IPS-NIHi11 (cell line): ENCODE data around the gene OS9.

Source experiments
- DNase-seq: peaks from one replicate; pipeline ENCODE4 v3.0.0; 2012; ENCODE audit warnings: mixed read lengths, low spot score

Gene OS9

DNA sequence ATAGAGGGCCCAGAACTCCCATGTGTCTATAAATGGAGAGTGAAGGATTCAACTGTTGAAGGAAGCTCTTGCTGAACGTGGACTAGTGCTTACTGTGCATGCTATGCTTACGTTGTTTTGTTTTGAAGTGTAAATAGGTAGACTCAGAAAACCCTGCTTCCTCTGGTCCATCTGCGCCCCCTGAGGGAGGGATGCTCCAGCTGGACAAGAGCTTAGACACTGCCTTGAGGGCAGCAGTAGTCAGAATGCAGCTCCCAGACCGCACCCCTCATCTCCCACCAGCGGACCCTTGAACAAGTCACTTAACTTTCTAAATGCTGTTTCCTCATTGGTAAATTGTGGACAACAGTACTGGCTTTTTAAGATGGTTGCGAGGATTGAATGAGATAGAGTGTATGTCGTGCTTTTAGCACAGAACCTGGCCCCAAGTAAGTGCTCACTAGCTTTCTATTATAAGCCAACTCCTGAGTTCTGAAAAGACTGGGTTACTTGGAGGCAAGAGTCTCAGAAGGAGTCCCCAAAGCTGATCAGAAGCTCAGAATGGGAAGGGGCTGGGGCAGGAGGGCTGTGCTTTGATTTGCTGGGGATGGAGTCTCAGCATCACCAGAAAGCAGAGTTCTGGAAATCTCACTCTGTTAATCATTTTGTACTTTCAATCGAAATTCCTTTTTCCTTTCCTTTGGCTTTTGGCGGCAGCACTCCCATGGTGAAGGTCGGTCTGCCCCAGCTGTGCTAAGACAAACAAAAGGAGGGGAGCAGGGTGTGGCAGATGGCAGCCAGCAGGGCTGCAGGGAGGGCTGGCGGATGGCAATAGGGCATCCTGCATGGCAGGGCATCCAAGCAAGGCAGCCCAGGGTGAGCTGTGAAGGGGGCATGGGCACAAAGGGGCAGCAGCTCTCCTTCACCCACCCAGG lies 29.0 kb downstream of the OS9 start:
- DNase-seq = no peak

DNA sequence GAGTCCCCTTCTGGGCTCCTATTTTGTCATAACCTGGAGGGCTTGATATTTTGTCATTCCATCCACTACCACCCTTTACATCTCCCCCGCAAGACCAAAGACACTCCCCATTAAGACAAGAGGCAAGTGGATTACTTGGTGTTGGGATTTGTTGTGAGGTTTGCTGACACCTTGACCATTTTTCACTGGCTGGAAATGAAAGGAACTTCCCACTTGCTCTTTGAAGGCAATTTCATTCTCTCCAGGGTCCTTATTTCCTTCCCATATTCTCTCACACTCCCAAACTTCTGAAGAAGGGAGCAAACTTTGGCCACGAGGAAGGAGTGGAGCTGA lies 29.7 kb downstream of the OS9 start:
- no peak for DNase-seq

DNA sequence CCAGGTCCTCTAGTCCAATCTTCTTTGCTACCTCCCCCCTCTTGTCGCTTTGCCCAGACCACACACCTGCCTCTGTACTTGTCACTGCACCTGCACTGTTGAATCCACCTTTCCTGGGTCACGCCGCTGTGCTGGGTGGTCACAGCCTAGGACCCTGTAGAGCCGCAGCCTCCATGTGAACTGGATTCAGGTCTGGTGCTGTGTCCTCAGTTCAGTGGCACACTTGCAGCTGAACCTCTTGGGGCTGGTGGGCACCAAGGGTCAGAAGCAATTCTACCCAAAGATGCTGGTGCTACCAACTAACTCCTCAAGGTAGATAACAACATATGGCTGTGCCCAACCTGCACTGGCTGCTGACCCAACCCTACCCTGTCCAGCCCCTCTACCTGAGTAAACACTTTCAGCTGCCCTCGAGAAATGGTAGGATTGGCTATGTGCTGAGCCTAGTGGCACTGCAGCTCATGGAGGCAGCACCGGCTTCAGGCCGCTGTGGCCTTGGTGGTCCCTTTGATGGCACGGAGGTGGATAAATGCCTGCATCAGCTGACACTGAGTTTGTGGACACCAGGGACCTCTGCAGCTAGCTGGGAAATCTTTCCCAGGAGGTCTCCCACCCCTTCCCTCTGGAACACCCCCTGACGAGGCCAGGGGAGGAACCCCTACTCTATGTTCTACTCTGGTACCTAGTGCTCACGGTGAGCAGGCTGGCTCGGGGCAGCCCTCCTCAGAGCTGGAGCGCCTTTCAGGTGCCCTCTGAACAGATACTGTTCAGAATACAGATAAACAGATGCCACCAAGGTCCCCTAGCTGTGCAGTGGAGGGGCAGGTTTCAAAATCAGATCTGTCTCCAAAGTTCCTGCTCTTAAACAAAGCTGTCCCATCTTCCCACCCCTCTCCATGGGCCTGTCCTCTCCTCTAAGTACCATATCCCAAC lies 30.3 kb downstream of the OS9 start:
- no peak for DNase-seq

DNA sequence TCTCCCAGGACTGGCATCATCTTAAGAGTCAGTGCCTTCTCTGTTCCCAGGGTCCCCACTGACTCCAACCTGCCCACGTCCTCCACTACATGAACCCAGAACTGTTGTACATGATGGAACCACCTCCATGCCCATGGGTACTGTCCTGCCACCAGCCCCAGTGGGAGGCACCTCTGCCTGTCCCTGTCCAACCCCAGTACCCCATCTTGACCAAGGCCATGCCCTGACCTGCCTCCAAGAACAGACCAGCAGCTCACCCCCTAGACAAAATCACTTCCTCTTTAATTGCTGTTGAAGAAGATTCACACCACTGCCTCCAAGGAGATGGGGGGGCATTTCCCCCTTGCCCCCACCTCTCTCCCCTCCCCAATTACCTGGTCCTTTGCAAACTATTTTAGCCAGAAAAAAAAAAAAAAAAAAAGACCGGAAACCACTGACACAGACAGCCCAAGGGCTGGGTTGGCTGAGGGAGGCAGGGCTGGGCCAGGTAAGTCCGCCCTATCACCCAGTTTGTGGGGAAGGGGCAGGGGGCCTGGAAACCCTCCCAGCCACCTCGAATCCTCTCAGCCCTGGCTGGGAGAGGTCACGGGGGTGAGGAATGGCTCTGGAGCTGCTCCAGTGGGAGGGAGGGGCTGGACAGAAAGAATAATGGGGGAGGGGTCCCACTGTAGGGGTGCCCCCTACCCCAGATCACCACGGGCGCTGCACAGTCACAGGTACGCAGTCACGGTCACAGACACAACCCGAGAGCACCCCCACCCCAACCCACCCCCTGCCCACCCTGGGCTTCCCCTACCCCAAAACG lies 31.2 kb downstream of the OS9 start:
- no peak for DNase-seq

DNA sequence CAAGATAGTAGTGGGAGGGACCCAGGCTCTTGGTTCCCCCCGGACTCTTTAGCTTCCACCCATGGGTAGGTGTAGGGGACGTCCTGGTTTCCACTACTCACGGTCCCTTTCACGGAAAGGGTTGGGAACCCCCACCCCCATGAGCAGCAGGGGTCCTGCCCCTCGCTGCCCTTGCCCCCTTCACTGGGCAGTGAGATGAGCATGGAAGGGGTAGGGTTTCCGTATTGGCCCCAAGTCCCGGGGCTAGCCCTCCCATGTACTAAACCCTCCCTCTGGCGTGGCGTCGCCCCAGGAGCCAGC lies 31.9 kb downstream of the OS9 start:
- no peak for DNase-seq

DNA sequence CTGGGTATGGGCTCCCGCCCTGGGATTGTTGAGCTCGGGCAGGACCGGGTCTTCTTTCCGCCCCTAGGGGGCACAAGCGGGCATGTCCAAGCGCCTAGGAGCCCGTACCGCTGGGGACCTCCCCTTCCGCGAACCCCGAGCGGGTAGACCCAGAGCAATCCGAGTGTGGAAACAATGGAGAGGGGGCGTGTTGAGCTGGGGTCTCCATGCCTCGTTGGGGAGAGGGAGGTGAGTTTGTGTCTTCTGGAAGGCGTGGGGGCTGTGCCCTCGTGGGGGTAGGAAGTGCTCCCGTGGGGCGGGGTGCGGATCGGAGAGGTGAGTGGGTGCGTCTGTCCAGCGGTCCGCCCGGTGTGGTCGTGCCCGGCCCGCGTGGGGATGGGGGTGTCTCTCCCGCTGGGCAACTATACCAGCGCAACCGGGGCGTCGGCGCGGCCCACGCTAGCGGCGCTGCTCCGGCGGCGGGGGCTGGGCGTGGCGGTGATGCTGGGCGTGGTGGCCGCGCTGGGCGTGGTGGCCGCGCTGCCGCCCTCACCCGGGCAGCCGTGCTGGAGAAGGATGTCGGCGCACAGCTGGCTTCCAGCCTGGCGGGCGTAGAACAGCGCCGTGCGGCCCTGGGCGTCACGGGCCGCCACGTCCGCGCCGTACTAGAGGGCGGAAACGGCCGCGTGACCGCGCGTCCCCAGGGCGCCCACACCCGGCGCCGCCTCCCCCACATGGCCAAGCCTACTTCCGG lies 32.4 kb downstream of the OS9 start:
- peak; percentile 99 for DNase-seq

DNA sequence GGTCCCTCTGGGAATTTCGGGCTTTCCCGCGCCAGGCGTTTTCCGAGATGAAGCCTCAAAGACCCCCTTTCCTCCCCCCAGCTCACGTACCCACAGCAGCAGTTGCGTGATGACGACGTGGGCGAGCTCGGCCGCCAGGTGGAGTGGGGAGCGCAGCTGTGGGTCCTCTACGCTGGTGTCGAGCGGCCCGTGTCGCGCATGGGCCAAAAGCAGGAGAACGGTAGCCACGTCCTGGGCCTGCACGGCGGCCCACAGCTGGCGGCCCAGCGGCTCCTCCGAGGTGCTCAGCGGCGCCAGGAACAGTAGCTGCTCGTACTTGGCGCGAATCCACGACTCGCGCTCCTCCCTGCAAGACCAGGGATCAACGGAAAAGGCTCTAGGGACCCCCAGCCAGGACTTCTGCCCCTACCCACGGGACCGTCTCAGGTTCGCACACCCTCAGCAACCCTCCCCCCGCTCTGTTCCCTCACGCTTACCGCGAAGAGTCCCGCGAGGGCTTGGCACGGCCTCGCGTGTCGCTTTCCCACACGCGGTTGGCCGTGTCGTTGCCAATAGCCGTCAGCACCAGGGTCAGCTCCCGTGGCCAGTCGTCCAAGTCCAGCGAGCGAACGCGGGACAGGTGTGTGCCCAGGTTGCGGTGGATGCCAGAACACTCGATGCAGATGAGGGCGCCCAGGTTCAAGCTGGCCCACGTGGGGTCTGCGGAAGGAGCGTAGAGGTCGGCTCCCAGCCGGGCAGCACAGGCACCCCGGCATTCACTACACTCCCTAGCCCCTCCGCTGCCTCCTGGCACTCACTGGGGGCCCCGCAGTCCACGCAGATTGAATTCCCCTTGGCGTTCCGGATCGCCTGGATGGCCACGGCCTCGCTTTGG lies 33.2 kb downstream of the OS9 start:
- DNase-seq = peak; percentile 59

DNA sequence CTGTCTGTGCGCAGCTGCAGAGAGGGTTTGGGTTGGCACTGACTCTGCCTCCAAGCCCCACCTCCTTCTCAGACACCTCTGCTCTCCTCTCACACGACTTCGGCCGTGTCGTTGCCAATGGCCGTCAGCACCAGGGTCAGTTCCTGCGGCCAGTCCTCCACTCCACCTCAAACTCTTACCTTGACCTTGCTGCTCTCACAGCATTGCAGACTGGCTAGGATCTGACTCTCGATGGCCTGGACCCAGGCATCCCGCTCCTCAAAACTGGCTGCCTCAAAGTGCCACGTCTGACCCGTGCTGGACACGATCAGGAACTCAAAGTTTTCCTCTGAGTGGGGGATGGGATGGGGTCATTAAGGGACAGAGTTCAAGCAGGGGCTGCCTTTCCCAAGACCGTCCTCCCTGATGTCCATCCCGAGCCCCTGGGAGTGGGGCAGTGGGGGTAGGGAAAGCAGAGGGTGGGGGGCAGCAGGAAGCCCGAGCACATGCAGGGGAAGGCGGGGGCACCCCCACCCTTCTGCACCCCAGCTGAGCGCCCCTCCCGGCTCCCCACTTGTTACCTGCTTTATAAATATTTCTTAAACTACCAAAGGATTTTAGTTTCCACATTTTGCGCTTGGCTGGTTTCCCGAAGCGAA lies 33.9 kb downstream of the OS9 start:
- DNase-seq = peak; percentile 85

DNA sequence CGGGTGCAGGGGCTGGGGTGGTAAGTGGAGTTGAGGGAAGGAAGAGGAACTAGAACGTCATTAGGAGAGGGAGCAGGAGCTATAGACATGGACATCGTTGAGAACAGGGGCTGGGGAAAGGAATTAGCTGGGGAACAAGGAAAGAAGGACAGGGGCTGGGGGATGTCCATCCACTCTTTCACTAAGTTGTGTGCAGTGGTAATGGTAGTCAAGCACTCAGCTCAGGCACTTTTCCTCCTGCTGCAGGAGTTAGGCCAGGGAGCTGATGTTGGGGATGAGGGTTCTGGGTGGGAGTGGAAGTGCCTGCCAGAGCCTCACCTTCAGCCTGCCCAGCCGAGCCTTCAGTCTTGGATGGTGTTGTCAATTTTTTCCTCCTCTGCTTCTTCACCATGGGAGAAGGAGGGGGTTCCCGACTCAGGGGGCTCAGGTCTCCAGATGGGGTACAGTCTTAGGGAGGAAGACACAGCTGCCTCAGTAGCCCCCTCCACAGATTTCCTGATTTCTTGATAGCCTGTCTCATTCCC lies 35.5 kb downstream of the OS9 start:
- DNase-seq = no peak

DNA sequence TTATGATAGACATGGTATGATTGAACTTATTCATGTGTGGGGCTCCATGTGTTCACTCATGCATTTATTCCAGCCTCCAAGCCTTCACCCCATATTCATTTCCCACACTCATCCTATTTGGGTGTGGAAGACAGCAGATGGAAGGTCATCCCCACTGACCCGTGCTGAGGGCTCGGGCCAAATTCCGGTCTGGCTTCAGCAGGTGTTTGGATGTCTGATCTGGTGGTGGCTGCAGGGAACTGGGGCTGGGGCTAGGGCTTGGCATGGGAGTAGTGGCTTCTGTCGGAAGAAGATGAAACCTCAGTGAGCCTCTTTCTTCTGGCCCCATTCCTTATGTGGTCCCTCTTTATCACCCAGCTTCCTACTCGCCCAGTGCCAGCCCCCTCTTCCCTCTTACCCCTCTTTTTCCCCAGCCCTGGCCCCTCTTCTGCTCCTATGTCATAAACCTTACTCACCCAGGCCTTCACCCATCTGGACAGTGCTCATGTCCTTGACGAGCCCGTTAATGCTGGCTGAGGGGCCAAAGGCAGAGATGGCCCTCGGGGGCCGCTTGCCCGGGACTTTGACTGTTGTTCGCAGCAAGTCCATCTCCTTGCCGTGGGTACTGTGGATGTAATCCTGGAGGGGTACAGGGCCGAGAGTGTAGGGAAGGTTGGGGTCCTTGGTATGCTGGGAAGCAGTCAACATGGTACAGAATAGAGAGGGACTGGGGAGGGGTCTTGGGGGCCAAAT lies 36.6 kb downstream of the OS9 start:
- no peak for DNase-seq

DNA sequence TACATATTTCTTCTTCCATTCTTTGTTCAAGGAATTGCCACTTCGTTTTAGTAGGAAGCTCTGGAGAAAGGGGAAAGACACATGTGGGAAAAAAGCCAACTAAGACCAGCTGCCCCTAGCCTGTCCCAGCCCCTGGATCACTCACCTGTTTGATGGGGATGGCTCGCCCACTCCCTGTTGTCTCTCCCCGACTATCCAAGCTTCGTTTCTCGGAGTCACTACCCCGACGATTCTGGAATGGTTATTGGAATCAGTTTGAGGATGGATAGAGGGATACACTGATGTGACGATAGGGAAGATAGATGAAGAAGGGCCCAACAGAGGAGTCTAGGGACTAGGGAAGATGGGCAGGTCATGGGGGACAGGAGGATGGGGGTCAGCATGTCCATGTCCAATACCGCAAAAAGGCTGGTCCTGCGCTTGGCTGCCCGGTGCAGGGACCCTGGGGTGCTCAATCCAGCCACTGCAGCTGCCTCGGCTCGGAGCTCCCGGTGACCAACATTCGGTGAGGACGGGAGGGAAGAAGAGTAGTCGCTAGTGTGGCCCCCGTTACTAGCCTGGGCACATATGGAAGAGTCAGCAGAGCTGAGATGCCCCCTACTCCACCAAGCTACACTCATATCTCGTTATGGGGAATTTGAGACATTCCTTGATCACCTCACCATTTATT lies 37.6 kb downstream of the OS9 start:
- DNase-seq = no peak

DNA sequence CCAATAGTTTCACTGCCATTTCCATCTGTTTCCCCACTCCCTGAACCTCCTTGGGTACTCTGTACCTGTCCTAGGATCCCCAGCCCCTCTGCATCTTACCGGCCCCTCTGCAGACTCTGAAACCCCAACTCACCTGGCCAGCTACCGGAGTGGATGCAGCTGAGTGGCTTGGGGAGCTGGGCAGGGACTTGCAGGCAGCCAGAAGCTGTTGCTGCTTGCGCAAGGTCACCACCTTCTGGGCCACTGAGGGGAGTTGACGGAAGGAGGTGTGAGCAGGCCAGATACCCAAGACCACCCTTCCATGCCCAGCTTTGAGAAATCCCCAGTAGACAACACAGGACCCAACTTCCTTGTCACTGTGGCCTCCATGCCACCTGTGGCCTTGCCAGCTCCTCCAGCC lies 38.3 kb downstream of the OS9 start:
- DNase-seq = no peak

DNA sequence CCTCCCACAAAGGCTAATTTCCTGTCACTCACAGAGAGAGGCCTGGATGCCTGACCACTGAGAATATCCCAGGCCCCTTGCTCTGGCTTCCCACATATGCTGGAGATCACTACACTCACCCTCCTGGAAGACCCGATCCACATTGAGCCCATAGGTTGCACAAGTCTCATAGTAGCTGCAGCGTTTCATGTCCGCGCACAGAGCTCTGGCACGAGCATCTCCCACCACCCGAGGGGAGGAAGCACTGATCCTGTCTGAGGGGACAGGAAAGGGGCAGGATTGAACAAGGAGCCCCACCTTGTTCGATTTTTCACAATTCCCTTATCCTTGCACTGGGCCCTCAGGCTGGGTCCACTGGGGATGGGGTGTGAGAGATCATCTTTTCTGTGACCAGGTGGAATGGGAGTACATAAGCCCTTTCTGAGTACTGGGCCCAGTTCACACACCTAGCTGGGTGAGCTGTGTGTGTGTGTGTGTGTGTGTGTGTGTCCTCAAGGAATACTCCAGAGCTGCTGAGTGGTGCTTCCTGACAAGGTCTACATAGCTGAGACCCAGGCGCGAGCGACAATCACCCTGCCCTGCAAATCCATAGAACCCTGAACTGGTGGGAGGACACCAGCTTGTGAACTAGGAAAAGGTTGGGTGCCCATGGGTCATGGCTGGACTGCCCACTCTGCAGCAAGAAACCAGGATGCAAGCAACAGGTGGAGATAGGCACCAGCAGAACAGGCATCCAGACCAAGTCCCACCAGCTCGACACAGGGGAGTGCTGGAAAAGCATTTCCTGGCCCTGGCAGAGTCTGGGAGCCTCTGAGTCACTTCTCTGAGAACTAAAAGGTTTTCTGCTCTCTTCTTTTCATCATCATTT lies 39.0 kb downstream of the OS9 start:
- DNase-seq = no peak

DNA sequence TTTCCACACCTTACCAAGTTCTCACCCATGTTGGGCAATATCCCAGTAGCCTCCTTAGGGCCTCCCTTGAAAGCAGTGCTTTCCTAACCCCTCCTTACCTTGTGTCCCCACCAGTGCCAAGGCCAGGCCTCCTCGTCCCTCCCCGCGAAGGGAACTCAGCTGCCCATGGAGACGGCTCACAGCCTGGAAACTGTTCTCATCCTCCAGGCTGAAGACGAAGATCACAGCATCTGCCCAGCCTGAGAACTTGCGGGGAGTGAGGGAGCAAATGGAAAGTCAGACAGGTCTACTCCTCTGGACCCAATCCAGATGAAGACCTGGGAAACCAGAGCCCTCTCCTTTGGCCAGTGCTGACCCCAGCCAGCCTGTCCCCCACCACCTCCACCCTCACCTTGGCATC lies 40.0 kb downstream of the OS9 start:
- DNase-seq = no peak

DNA sequence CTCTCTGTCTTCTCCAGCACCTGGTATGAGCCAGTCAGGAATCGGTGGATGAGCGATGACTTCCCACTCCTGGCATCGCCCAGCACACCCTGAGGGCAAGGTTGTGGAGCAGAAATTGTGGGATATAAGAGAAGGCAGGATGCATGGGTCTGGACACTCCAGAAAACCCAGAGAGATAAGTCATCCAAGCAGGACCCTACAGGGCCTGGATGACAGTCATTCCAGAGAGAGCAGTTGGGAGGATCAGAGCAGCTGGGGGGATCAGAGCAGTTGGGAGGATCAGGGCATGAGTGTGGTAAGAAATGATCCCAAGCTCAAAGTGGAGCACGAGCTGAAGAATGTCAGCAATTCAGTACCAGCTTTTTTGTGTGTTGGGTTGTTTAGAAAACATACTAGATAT lies 40.7 kb downstream of the OS9 start:
- DNase-seq = no peak

DNA sequence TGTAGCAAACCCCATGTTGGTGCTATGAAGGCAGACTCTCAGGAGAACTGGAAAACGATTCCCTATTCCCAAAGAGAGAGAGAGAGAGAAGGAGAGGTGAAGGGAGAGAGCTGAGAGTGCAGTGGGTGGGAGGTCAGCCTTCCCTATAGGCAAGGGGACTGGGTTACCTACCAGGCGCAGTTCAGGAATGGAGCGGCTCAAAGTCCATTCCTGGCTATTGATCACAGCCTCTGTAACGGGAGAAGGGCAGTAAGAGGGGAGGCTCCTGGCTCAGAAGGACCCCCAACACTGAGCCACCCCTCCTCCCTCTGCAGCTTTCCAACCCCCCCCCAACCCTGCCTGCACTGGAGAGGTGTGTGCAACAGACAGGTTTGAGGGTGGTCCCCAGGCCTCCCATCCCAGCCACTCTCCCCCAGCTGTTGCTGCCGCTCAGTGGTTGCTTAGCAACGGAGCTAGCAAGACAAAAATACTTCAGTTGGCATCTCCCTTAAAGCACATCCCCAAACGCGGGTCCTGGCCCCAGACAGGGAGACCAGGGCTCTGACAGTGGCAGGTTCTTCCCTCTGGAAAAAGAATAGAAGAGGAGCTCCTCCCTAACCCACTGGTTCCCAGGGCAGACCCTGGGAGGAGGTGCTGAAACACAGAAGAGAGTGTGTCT lies 41.4 kb downstream of the OS9 start:
- DNase-seq = peak; percentile 33
